ENCODE results near the gene BCAS1.
"Not testable (repeated sequence)": the region's sequence is repeated elsewhere in the genome, so short reads cannot be mapped to it uniquely, and the experiment has no call there.

The BCAS1 gene

DNA sequence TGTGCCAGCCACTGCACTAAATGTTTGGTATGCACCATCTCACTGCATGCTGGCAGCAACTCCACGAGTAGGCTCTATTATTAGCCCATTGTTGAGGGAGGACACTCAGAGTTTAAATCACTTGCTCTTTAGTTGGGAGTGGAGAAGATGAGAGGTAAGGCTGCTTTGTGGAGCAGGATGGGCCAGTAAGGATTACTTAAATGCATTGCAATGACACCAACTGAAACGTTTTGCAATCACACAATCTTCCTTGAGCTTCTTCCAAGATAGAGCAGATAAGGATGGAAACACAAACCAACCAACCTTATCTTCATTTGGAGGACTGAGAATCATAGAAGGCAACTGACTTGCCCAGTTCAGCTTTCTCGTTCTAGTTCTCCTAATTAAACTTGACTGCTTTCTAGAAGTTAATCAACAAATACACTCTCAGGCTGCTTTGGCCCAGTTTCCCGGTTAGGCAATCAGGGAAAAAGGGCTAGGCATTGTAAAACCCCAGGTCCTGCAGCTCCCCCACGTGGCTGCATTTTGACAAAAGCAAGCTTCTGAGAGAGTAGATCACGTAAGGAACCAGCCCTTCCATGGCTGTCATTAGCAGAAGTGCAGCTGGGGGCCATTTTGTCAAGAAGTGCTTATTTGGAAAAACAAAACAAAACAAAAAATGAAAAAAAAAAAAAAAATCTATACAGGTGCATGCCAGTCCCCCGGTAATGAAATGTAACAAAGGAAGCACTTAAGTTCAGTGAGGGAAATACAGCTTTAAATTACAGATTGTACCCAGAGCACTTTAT is 130.6 kb downstream of the BCAS1 start:
- DNase-seq: peak; percentile 76

DNA sequence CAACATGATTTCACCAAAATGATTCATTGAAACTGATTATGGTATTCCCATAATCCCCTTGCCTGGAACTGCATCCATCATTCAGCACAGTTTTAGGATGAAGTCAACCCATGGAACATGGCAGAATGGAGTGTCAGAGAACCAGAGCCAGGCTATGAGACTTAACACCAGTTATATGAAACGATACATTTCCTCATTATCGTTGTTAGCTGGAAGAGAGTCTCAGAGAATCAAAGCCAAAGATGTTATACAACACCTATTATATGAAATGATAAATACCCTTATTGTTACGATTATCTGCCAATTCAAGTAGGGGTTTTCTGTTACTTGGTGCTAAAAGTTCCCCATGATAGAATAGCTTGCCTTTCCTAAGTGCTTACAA is 131.2 kb downstream of the BCAS1 start:
- DNase-seq: no peak

DNA sequence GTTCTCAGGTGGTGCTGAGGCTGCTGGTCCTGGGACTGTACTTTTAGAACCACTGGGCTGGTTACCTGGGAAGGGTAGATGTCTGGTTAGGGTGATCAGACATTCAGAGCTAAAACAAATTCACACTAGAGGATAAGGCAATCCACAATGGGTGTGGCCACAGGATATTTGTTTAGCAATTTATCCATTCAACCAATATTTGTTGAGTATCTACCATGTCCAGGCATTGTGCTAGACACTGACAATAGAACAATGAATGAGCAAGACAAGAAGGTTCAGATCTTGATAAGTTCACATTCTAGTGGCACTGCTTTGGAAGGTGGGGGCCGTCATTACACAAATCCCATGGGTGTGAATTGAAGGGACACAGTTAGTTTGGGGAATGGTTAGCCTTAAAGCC is 131.7 kb downstream of the BCAS1 start:
- no peak for DNase-seq

GRCh38 chr20:53937929-53938367 is 132.4 kb downstream of the BCAS1 start:
- no peak for DNase-seq

DNA sequence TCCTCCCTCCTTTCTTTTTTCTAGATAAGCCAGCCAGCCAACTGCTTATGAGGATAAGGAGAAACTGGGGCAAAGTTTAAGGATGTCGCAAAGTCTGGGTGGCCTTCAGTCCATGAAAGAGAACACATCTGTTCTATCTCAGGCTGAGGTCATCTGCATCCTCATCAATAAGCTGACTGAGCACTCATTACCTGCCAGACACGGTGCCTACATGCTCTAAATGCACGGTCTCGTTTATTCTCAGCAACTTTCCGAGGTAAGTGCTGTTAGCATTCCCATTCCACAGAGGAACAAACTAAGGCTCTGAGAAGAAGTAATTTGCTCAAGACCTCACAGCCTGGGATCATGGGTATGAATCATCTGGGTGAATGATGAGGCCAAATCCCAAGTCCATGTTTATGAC is 133.1 kb downstream of the BCAS1 start:
- DNase-seq: no peak

GRCh38 chr20:53935344-53936084 is 134.9 kb downstream of the BCAS1 start:
- no peak for DNase-seq

- peak; percentile 26 for DNase-seq
Observed at GRCh38 chr20:53934421-53935343, 135.7 kb downstream of the BCAS1 start.

GRCh38 chr20:53933232-53933846 is 137.1 kb downstream of the BCAS1 start:
- no peak for DNase-seq

GRCh38 chr20:53932655-53933192 is 137.7 kb downstream of the BCAS1 start:
- DNase-seq: not testable (repeated sequence)

DNA sequence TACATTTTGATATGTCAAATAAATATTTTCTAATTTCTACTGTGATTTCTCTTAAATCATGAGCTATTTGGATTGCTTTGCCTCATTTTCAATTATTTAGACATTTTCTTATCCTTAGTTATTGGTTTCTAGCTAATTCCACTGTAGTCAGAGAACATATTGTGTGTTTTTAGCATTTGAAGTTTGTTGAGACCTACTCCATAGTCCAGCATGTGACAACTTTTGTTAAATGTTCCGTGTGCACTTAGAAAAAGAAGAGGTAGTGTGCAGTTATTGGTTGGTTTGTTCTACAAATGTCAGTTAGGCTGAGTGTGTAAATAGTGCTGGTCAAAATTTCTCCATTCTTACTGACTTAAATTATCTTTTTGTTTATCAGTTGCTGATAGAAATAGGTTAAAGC is 138.8 kb downstream of the BCAS1 start:
- DNase-seq: no peak

DNA sequence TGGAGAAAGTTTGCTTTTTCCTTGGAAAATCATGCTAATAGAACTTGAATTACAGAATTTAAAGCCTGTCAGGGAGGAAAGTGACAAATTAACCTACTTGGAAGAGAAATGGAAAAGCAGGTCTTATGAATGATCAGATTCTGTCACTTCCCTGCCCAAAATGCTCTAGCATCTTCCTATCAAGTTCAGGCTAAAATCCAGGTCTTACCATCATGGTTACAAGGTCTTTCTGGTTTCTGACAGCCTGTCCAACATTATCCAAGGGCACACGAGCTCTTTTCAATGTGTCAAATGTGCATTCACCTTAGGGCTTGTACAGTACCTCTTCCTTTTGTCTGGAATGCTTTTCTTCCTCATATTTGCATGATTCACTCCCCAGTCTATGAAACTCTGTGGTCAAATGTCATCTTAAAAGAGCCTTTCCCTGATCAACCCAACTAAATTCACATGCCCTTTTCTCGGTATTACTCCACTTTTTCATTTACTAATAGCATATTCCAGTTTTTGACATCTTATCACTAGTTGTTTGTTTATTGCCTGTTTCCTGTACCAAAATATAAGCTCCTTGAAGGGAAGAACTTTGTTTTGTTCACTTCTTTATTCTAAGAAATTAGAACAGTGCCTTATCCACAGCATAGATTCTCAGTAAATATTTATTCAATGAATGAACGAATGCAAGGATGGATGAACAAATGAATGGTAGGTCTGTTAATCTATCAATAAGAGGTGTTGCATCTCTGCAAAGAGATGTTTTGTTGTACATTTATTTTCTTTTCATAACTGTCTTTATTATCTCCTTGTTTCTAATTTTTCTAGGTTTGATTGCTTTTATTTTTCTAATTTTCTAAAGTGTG is 139.5 kb downstream of the BCAS1 start:
- DNase-seq: no peak

DNA sequence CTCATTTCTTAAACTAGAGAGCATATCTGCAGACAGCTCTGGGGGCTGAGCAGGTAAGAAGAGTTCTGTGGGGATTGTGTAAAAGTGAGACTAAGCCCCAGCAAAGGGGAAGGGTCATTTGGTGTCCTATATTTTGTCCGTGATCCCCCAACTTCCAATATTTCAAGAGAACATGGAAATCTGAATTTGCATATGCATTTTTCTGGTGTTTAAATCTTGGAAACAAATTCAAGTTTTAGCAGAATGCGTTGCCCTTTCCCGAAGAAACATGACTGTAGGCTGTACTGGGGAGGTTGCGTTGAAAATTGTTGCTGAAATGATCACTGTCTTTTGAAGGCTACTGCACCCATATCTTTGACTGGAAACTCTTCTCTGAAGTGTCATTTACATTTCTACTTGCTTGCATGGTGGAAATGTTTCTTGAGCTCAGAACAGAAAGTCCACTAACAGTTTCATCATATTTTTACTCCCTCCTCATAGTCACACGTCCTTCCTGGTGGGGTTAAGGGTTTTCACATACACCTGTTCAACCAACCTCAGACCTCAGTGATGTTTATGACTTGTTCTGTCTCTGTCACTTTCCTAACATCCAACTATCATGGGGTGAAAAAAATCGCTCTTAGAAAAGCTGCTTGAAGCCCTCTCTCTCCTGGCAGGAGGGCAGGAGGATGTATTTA is 140.3 kb downstream of the BCAS1 start:
- no peak for DNase-seq

- DNase-seq: no peak
Observed at GRCh38 chr20:53929399-53929798, 141.0 kb downstream of the BCAS1 start.

- no peak for DNase-seq
Observed at GRCh38 chr20:53927990-53928389, 142.4 kb downstream of the BCAS1 start.

DNA sequence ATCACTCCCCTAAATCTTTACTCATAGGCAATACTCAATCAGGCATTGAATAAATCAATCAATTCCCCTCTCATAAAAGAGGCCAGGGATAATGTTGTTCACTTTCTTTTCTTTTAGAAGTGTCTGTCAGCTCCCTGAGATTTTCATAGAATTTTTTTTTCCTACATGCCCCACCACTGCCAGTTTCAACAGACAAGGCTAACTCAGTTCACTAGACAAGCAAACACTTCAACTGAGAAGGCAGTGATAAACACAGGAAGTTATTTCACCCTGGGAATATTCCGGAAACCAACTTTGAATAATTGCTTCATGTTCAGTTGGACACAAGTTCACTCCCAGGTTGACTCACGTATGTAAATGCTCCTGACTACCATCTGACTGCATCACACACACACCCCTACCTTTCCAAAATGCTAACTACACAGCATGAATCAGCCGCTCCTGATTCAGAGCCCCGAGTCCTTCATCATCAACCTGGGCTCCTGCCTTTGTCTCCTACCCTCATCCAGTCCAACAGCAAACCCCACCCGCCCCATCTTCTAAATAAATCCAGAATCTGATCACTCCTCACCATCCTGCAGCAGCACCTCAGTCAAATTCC is 143.9 kb downstream of the BCAS1 start:
- no peak for DNase-seq

- no peak for DNase-seq
Observed at GRCh38 chr20:53925651-53926401, 144.6 kb downstream of the BCAS1 start.

DNA sequence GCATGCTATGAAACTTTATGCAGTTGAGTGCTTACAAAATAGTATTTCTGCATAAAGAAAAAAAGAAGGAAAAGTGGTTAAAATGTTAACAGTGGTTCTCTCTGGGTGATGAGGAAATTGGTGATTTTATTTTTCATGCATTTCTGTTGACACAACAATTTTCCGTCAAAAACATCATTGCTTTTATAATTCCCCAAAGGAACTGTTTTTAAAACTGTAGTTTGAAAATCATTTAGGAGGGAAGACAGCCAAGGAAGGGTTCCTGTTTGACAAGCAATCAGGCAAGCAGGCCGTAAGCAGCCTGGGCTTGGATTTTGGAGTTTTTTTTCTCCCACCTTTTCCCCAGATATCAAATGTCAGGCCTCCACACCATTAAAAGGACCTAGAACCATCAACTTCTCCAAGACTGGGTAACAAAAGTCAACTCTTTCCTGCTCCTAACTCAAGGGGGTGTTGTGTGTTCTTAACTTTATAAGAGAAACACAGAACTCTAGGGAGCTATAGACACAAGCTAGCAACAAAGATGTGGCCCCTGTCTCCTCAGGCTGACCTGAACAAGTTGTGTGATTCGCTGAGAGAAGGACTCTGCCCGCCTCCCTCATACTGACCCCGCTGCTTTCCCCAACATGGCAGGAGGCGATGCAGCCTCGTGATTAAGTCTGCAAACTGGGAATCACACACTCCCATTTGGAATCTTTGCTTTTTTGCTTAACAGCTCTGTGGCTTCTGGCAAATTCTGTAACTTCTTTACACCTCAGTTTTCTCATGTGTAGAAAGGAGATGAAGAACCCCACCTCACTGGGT is 146.6 kb downstream of the BCAS1 start:
- DNase-seq: no peak

DNA sequence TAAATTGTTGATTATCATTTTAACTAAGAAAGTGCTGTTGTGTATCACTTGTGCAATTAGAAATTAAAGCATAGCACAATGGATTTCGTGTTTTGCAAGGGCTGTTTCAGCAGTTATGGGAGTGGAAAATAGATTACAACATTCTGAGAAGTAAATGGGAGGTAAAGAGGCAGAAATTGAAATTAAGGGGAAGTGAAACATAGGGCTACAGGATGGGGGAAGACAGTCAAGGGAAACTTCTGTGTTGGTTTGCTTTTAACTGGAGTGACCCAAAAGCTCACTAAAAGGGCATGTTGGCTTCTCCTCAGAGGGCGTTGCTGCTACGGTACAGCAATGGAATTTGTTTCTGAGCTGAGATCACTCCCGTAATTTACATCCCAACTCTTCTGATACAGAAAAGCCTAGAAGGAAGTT is 147.5 kb downstream of the BCAS1 start:
- DNase-seq: no peak

DNA sequence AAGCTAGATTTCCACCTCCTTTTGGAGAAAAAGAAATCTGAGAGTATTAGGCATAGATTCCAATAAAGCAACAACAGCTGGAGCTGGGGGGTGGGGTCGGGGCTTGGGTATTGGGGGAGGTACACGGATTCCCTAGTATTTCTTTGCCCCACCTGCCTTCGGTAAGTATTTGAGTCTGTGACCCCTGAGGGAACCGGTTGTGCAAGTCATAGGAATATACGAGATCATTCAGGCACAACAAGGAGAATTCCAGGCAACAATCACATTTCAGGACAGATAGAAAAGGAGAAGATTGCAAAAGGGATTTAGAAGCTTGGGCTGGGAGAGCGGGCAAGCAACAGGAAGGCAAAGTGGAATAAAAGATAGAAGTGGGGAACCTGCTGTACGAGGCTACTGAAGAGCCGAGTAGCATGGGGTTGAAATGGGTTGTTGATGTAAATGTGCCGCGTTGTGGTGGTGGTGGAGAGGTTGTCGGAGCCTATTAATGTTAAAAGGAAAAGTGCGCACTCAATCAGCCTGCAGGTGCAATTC is 148.9 kb downstream of the BCAS1 start:
- no peak for DNase-seq
